SK-N-SH (cell line): ENCODE measurements around the gene ANKRD31. TPM values are rescaled to one million over a fixed set of nuclear protein-coding genes. Genes with fewer than 3 reads are reported as not detected.

Experiments used
- CTCF ChIA-PET: fragments of 300-600, 350-600 bp; formaldehyde crosslinking; extraction: SDS; loops from one replicate; lab custom pipeline; 2021; lab: Yijun Ruan, JAX
- POLR2A ChIA-PET: fragments of 350-600 bp; sonication (Branson Sonifier 250); formaldehyde crosslinking; extraction: SDS; loops from one replicate; lab custom pipeline; 2020; ENCODE audit warnings: antibody characterized with exemption, inconsistent platforms; lab: Yijun Ruan, JAX
- DNase-seq: peaks from one replicate; pipeline ENCODE4 v3.0.0; 2012
- H2AFZ ChIP-seq: fragments of 200-600 bp; sonication (generic); 2 replicates; pipeline ENCODE4 v1.8.1; 2016; ENCODE audit warnings: antibody characterized with exemption, mild to moderate bottlenecking, low read depth
- H3F3A ChIP-seq: fragments of 200-600 bp; sonication (generic); replicated peaks from 2 replicates; pipeline ENCODE3; 2016; ENCODE audit warnings: antibody characterized with exemption, mild to moderate bottlenecking; ENCODE audit not compliant: insufficient read depth
- H3K27ac ChIP-seq, 2 experiments: fragments of 200-500 bp in 1 of 2; fragments of 200-600 bp in 1 of 2; sonication (Bioruptor generic) in 1 of 2; sonication (generic), shearing (Covaris generic) in 1 of 2; 2 replicates each; pipeline versions ENCODE4 v1.5.1 to v1.6.1; 2014 to 2016; ENCODE audit warnings: low read depth in 2 of 2, inconsistent platforms in 1 of 2, low read length in 1 of 2, mild to moderate bottlenecking in 1 of 2, mixed read lengths in 1 of 2
- H3K27me3 ChIP-seq: fragments of 200-600 bp; sonication (generic), shearing (Covaris generic); 2 replicates; pipeline ENCODE4 v1.6.1; 2016; ENCODE audit warnings: mixed run types; ENCODE audit not compliant: insufficient read depth
- H3K36me3 ChIP-seq, 2 experiments: fragments of 200-500 bp in 1 of 2; fragments of 200-600 bp in 1 of 2; sonication (Bioruptor generic) in 1 of 2; sonication (generic) in 1 of 2; replicated peaks in 1 of 2; 2 replicates each; pipeline versions ENCODE3 to v1.5.1; 2014 to 2016; ENCODE audit warnings: low read length in 1 of 2, mild to moderate bottlenecking in 1 of 2; ENCODE audit not compliant: insufficient read depth in 2 of 2, control insufficient read depth in 1 of 2
- H3K4me1 ChIP-seq, 2 experiments: fragments of 200-500 bp in 1 of 2; fragments of 200-600 bp in 1 of 2; sonication (Bioruptor generic) in 1 of 2; sonication (generic), shearing (Covaris generic) in 1 of 2; 2 replicates each; pipeline versions ENCODE4 v1.5.1 to v1.6.1; 2014 to 2016; ENCODE audit warnings: low read depth in 1 of 2, low read length in 1 of 2, mixed run types in 1 of 2; ENCODE audit not compliant: insufficient read depth in 2 of 2, control insufficient read depth in 1 of 2
- H3K4me2 ChIP-seq: fragments of 200-600 bp; sonication (generic), shearing (Covaris generic); 2 replicates; pipeline ENCODE4 v1.6.1; 2017; ENCODE audit warnings: mixed run types
- H3K4me3 ChIP-seq, 2 experiments: fragments of 200-500 bp in 1 of 2; fragments of 200-600 bp in 1 of 2; sonication (Bioruptor generic) in 1 of 2; sonication (generic), shearing (Covaris generic) in 1 of 2; 2 replicates each; pipeline versions ENCODE4 v1.5.1 to v1.8.1; 2014 to 2016; ENCODE audit warnings: low read depth in 2 of 2, inconsistent platforms in 1 of 2, low read length in 1 of 2, mild to moderate bottlenecking in 1 of 2, mixed read lengths in 1 of 2, moderate library complexity in 1 of 2
- H3K79me2 ChIP-seq: fragments of 200-600 bp; sonication (generic); 2 replicates; pipeline ENCODE4 v1.8.1; 2017; ENCODE audit warnings: mild to moderate bottlenecking; ENCODE audit not compliant: insufficient read depth
- H3K9ac ChIP-seq: fragments of 200-600 bp; sonication (generic); 2 replicates; pipeline ENCODE4 v1.6.1; 2017; ENCODE audit warnings: mixed run types
- H3K9me2 ChIP-seq: fragments of 200-600 bp; sonication (generic); 2 replicates; pipeline ENCODE4 v1.6.1; 2017; ENCODE audit warnings: mixed run types
- H3K9me3 ChIP-seq: fragments of 200-600 bp; sonication (generic); 2 replicates; pipeline ENCODE4 v1.6.1; 2017; ENCODE audit warnings: mixed run types, mild to moderate bottlenecking, moderate library complexity
- H4K20me1 ChIP-seq: fragments of 200-600 bp; sonication (generic); 2 replicates; pipeline ENCODE4 v1.6.1; 2017; ENCODE audit warnings: mild to moderate bottlenecking, mixed run types; ENCODE audit not compliant: insufficient read depth
- FOSL2 ChIP-seq: IDR thresholded peaks from 2 replicates; pipeline ENCODE4 v1.4.0; 2012; ENCODE audit warnings: low read depth, mild to moderate bottlenecking, moderate library complexity, borderline replicate concordance
- FOXM1 ChIP-seq: IDR thresholded peaks from 2 replicates; pipeline ENCODE4 v1.4.0; 2012; ENCODE audit warnings: low read depth, mild to moderate bottlenecking
- GABPA ChIP-seq: IDR thresholded peaks from 2 replicates; pipeline ENCODE4 v1.4.0; 2012; ENCODE audit warnings: low read depth, mild to moderate bottlenecking
- JUND ChIP-seq: IDR thresholded peaks from 2 replicates; pipeline ENCODE4 v1.4.0; 2012
- MXI1 ChIP-seq: IDR thresholded peaks from 2 replicates; pipeline ENCODE4 v1.6.1; 2012; ENCODE audit warnings: mild to moderate bottlenecking, low read depth, low read length, improper control_type of control experiment
- NRF1 ChIP-seq: IDR thresholded peaks from 2 replicates; pipeline ENCODE4 v1.6.1; 2012; ENCODE audit warnings: low read depth, mild to moderate bottlenecking, low read length
- POLR2AphosphoS5 ChIP-seq: IDR thresholded peaks from 2 replicates; pipeline ENCODE4 v1.6.1; 2012; ENCODE audit warnings: low read depth, low read length
- RAD21 ChIP-seq: IDR thresholded peaks from 2 replicates; pipeline ENCODE4 v1.6.1; 2012; ENCODE audit warnings: mild to moderate bottlenecking, low read length
- RFX5 ChIP-seq: IDR thresholded peaks from 2 replicates; pipeline ENCODE4 v1.6.1; 2012; ENCODE audit warnings: mild to moderate bottlenecking, improper control_type of control experiment, low read length
- SMC3 ChIP-seq: IDR thresholded peaks from 2 replicates; pipeline ENCODE4 v1.6.1; 2012; ENCODE audit warnings: low read depth, low read length, improper control_type of control experiment
- TCF12 ChIP-seq: IDR thresholded peaks from 2 replicates; pipeline ENCODE4 v1.4.0; 2012
- TEAD4 ChIP-seq: IDR thresholded peaks from 2 replicates; pipeline ENCODE4 v1.4.0; 2012; ENCODE audit warnings: mild to moderate bottlenecking, borderline replicate concordance; ENCODE audit not compliant: insufficient read depth
- WGBS: methylation state at CpG from one replicate; pipeline ENCODE4 v1.1.6; 2017; ENCODE audit warnings: low lambda C conversion rate; 5-methylcytosine and 5-hydroxymethylcytosine counted together
- polyA plus RNA-seq, 3 experiments: library from polyadenylated mRNA; depleted of rRNA; stranded (reverse); fragments of >200 nt; gene quantifications; 2 replicates each; pipeline ENCODE4 v1.2.3, GENCODE V29; 2012
- TF ChIP-seq, protein P1 (sequence below): IDR thresholded peaks from 2 replicates; pipeline ENCODE4 v1.4.0; 2012; ENCODE audit warnings: low read depth, borderline replicate concordance
- TF ChIP-seq, protein P2 (sequence below): fragments of 150-350 bp; IDR thresholded peaks from 2 replicates; pipeline ENCODE4 v1.6.1; 2017; ENCODE audit warnings: antibody characterized with exemption, low read length, low read depth, borderline replicate concordance
- TF ChIP-seq, protein P3 (sequence below): fragments of 200-600 bp; sonication (generic); IDR thresholded peaks from 2 replicates; pipeline ENCODE4 v1.6.1; 2017; ENCODE audit warnings: antibody characterized with exemption, mild to moderate bottlenecking, moderate library complexity
- TF ChIP-seq, protein P4 (sequence below): IDR thresholded peaks from 2 replicates; pipeline ENCODE4 v1.4.0; 2012; ENCODE audit warnings: low read depth, borderline replicate concordance

ANKRD31 gene
- polyA plus RNA-seq, 1 of the 3 experiments (the other 2 are of a cell fraction), result 0.05 TPM

DNA sequence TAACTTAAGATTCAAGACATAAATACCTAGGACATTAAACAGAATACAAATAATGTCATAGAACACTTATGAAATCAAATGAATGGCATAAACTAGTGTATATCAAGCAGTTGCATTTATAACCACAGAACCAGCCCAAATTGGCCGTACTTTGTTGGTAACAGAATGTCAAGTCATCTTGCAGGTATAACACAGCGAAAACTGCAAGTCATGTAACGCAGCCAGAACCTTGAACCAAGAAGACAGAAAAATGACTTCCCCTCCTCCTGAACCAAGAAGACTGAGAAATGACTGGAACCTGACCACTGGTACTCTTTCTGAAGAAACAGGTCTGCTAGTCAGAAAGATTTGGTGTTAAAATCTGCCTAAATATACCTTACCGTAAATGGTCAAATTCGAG, 38.9 kb downstream of the ANKRD31 start (continued):
- TF ChIP-seq, protein P1, sequence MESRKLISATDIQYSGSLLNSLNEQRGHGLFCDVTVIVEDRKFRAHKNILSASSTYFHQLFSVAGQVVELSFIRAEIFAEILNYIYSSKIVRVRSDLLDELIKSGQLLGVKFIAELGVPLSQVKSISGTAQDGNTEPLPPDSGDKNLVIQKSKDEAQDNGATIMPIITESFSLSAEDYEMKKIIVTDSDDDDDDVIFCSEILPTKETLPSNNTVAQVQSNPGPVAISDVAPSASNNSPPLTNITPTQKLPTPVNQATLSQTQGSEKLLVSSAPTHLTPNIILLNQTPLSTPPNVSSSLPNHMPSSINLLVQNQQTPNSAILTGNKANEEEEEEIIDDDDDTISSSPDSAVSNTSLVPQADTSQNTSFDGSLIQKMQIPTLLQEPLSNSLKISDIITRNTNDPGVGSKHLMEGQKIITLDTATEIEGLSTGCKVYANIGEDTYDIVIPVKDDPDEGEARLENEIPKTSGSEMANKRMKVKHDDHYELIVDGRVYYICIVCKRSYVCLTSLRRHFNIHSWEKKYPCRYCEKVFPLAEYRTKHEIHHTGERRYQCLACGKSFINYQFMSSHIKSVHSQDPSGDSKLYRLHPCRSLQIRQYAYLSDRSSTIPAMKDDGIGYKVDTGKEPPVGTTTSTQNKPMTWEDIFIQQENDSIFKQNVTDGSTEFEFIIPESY, result no peak
- no peak for TF ChIP-seq RFX5
- no peak for TF ChIP-seq NRF1
- TF ChIP-seq, protein P2, sequence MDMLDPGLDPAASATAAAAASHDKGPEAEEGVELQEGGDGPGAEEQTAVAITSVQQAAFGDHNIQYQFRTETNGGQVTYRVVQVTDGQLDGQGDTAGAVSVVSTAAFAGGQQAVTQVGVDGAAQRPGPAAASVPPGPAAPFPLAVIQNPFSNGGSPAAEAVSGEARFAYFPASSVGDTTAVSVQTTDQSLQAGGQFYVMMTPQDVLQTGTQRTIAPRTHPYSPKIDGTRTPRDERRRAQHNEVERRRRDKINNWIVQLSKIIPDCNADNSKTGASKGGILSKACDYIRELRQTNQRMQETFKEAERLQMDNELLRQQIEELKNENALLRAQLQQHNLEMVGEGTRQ, result no peak

DNA sequence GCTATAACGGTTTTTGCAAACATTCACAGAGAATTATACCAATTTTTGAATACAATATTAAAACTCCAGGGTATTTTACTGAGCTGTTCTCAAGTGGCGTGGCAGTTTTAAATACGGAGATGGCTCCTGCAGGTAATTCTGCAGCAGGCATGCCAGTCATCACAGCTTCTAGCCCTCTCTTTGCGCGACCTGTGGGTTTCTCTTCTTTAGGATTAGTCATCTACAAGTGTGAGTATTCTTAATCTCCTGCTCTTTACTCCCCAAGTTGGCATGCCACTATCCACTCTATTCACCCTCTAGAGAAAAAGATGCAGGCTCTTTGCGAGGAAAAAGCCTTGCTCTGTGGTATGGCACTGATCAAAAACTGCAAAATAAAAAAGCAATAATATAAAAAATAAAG, 43.9 kb downstream of the ANKRD31 start:
- ChIA-PET POLR2A (no interaction called here), CTCF (no interaction called here)
- no peaks in the 10 kb centered on the region for H3K4me1 ChIP-seq
- H3K9me3 ChIP-seq, result no peaks in the 10 kb centered on the region
- H3K27me3 ChIP-seq, result no peaks in the 10 kb centered on the region
- 78% methylated on average over 6 of the region's 6 CpGs for WGBS
- TF ChIP-seq SMC3 (no peak), GABPA (no peak), NRF1 (no peak), POLR2AphosphoS5 (no peak), JUND (no peak), MXI1 (no peak), FOXM1 (no peak), RAD21 (no peak), TEAD4 (no peak), TCF12 (no peak), FOSL2 (no peak)
- TF ChIP-seq, protein P3, sequence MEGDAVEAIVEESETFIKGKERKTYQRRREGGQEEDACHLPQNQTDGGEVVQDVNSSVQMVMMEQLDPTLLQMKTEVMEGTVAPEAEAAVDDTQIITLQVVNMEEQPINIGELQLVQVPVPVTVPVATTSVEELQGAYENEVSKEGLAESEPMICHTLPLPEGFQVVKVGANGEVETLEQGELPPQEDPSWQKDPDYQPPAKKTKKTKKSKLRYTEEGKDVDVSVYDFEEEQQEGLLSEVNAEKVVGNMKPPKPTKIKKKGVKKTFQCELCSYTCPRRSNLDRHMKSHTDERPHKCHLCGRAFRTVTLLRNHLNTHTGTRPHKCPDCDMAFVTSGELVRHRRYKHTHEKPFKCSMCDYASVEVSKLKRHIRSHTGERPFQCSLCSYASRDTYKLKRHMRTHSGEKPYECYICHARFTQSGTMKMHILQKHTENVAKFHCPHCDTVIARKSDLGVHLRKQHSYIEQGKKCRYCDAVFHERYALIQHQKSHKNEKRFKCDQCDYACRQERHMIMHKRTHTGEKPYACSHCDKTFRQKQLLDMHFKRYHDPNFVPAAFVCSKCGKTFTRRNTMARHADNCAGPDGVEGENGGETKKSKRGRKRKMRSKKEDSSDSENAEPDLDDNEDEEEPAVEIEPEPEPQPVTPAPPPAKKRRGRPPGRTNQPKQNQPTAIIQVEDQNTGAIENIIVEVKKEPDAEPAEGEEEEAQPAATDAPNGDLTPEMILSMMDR, result no peak
- TF ChIP-seq, protein P4, sequence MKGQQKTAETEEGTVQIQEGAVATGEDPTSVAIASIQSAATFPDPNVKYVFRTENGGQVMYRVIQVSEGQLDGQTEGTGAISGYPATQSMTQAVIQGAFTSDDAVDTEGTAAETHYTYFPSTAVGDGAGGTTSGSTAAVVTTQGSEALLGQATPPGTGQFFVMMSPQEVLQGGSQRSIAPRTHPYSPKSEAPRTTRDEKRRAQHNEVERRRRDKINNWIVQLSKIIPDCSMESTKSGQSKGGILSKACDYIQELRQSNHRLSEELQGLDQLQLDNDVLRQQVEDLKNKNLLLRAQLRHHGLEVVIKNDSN, result no peak
- TF ChIP-seq, protein P1, result no peak
- DNase-seq, result no peak
- no peaks in the 10 kb centered on the region for H3K9me2 ChIP-seq
- no peaks in the 10 kb centered on the region for H3F3A ChIP-seq
- H3K79me2 ChIP-seq, result no peaks in the 10 kb centered on the region
- no peak overlapping the region for H3K4me2 ChIP-seq
- no peaks in the 10 kb centered on the region for H3K36me3 ChIP-seq
- H3K4me3 ChIP-seq, result no peak overlapping the region
- H3K9ac ChIP-seq, result no peak overlapping the region
- no peaks in the 10 kb centered on the region for H4K20me1 ChIP-seq
- H3K27ac ChIP-seq, result no peak overlapping the region
- no peak overlapping the region for H2AFZ ChIP-seq
